Activated CD4-positive, alpha-beta T cell treated with anti-CD3 and anti-CD28 coated beads, Interleukin-2, amount 50 U/mL, for 48 hours (primary cell): ENCODE measurements around the gene POLG2.
"Not testable (repeated sequence)": the region's sequence is repeated elsewhere in the genome, so short reads cannot be mapped to it uniquely, and the experiment has no call there.

Source experiments
- DNase-seq, 2 experiments: peaks; one replicate each; pipeline ENCODE4 v3.0.0-alpha.2; 2020

POLG2 gene

DNA sequence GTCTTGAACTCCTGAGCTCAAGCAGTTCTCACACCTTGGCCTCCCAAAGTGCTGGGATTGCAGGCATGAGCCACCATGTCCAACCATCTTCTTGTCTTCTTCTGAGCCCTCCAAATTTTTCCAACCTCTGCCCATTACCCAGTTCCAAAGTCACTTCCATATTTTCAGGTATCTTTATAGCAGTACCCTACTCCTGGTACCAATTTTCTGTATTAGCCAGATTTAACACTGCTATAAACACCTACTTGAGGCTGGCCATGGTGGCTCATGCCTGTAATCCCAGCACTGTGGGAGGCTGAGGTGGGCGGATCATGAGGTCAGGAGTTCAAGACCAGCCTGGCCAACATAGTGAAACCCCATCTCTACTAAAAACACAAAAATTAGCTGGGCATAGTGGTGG is 57.3 kb downstream of the POLG2 start:
- not testable (repeated sequence) for DNase-seq

- no peak for DNase-seq
Measured at GRCh38 chr17:64437944-64438525, 58.8 kb downstream of the POLG2 start.

DNA sequence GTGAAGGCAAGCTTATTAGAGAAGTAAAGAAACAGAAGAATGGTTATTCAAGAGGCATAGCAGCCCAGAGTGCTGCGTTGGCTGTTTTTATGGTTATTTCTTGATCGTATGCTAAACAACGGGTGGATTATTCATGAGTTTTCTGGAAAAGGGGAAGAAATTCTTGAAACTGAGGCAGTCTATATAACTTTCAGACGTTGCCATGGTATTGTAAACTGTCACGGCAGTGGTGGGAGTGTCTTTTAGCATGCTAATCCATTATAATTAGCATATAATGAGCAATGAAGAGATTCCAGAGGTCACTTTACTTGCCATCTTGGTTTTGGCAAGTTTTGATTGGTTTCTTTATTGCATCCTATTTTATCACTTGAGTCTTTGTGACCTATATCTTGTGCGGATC is 65.3 kb downstream of the POLG2 start:
- DNase-seq, result no peak

- not testable (repeated sequence) for DNase-seq
Measured at GRCh38 chr17:64430036-64430435, 66.8 kb downstream of the POLG2 start.

- DNase-seq, result no peak
Measured at GRCh38 chr17:64428406-64428805, 68.4 kb downstream of the POLG2 start.
